GM23338 (cell line): ENCODE data around the gene ATP6V1E1. TPM values are rescaled to one million over a fixed set of nuclear protein-coding genes. Genes with fewer than 3 reads are reported as not detected.

ENCODE experiments used
- ATAC-seq: fragments of 200-7000 bp; cut with Tn5 transposase; 3 replicates; pipeline ENCODE4 v1.9.1; 2020
- DNase-seq: peaks from one replicate; pipeline ENCODE4 v3.0.0-alpha.2; 2015; ENCODE audit warnings: low spot score
- H2AFZ ChIP-seq: fragments of 200-600 bp; sonication (generic); 2 replicates; pipeline ENCODE4 v1.8.0; 2016; ENCODE audit warnings: antibody characterized with exemption, mild to moderate bottlenecking, moderate library complexity
- H3F3A ChIP-seq: fragments of 200-600 bp; sonication (generic); replicated peaks from 2 replicates; pipeline ENCODE4 v1.8.0; 2017; ENCODE audit warnings: antibody characterized with exemption, mixed run types, low read depth
- H3K27ac ChIP-seq: fragments of 200-600 bp; sonication (generic); 2 replicates; pipeline ENCODE4 v1.6.1; 2016; ENCODE audit warnings: low read depth
- H3K27me3 ChIP-seq: fragments of 200-600 bp; sonication (generic); 2 replicates; pipeline ENCODE4 v1.8.0; 2016; ENCODE audit warnings: mild to moderate bottlenecking, mixed run types, moderate library complexity; ENCODE audit not compliant: insufficient read depth
- H3K36me3 ChIP-seq: fragments of 200-600 bp; sonication (generic); 2 replicates; pipeline ENCODE4 v1.8.0; 2016; ENCODE audit warnings: mild to moderate bottlenecking; ENCODE audit not compliant: insufficient read depth
- H3K4me1 ChIP-seq: fragments of 200-600 bp; sonication (generic); 2 replicates; pipeline ENCODE4 v1.8.0; 2016; ENCODE audit warnings: mild to moderate bottlenecking, moderate library complexity; ENCODE audit not compliant: insufficient read depth
- H3K4me2 ChIP-seq: fragments of 200-600 bp; sonication (generic); 2 replicates; pipeline ENCODE4 v1.7.1; 2017; ENCODE audit warnings: mixed run types
- H3K4me3 ChIP-seq: fragments of 200-600 bp; sonication (generic); 2 replicates; pipeline ENCODE4 v1.6.1; 2016; ENCODE audit warnings: mixed run types
- H3K79me2 ChIP-seq: fragments of 200-600 bp; sonication (generic); replicated peaks from 2 replicates; pipeline ENCODE4 v1.8.0; 2017; ENCODE audit warnings: mild to moderate bottlenecking; ENCODE audit not compliant: insufficient read depth
- H3K9me2 ChIP-seq: fragments of 200-600 bp; sonication (generic); 2 replicates; pipeline ENCODE4 v1.8.0; 2017; ENCODE audit not compliant: insufficient read depth
- H4K20me1 ChIP-seq: fragments of 200-600 bp; sonication (generic); replicated peaks from 2 replicates; pipeline ENCODE4 v1.8.0; 2017; ENCODE audit warnings: mild to moderate bottlenecking; ENCODE audit not compliant: insufficient read depth
- H3K27ac Mint-ChIP-seq: 2 replicates; pipeline ENCODE4 v1.8.0; 2020; ENCODE audit warnings: inconsistent platforms, mild to moderate bottlenecking, moderate library complexity, mixed read lengths
- H3K27me3 Mint-ChIP-seq: 3 replicates; pipeline ENCODE4 v1.8.0; 2022; ENCODE audit warnings: low read depth, mild to moderate bottlenecking, moderate library complexity, mixed read lengths, inconsistent platforms; ENCODE audit not compliant: insufficient read depth, poor library complexity
- H3K36me3 Mint-ChIP-seq: 3 replicates; pipeline ENCODE4 v1.8.0; 2021; ENCODE audit warnings: low read depth, mild to moderate bottlenecking, inconsistent platforms, moderate library complexity, mixed read lengths
- H3K4me1 Mint-ChIP-seq: 3 replicates; pipeline ENCODE4 v1.8.0; 2020; ENCODE audit warnings: mild to moderate bottlenecking, inconsistent platforms, mixed read lengths
- H3K4me3 Mint-ChIP-seq: 3 replicates; pipeline ENCODE4 v1.8.0; 2021; ENCODE audit warnings: moderate library complexity, mild to moderate bottlenecking, inconsistent platforms, mixed read lengths
- H3K9me3 Mint-ChIP-seq: 3 replicates; pipeline ENCODE4 v1.8.0; 2020; ENCODE audit warnings: moderate library complexity, mild to moderate bottlenecking, inconsistent platforms, mixed read lengths
- CREB1 ChIP-seq: fragments of 250-450 bp; sonication (Bioruptor Pico); IDR thresholded peaks from 2 replicates; pipeline ENCODE4 v1.5.0; 2020; ENCODE audit warnings: low read depth, mild to moderate bottlenecking, moderate library complexity
- EZH2 ChIP-seq: fragments of 200-600 bp; sonication (generic); IDR thresholded peaks from one replicate; pipeline ENCODE4 v1.8.0; 2017; ENCODE audit warnings: antibody characterized with exemption, mild to moderate bottlenecking, low read depth; ENCODE audit not compliant: unreplicated experiment
- EZH2phosphoT487 ChIP-seq: fragments of 200-600 bp; sonication (generic); IDR thresholded peaks from one replicate; pipeline ENCODE4 v1.8.1; 2018; ENCODE audit warnings: antibody characterized with exemption; ENCODE audit not compliant: unreplicated experiment
- JUNB ChIP-seq: IDR thresholded peaks from one replicate; pipeline ENCODE4 v1.6.1; 2016; ENCODE audit warnings: antibody characterized with exemption; ENCODE audit not compliant: unreplicated experiment
- NANOG ChIP-seq: IDR thresholded peaks from 2 replicates; pipeline ENCODE4 v1.6.1; 2016; ENCODE audit warnings: antibody characterized with exemption, borderline replicate concordance
- POLR2AphosphoS5 ChIP-seq: IDR thresholded peaks from 2 replicates; pipeline ENCODE4 v1.6.1; 2016; ENCODE audit warnings: antibody characterized with exemption, low read depth
- STAT1 ChIP-seq: IDR thresholded peaks from one replicate; pipeline ENCODE4 v1.6.1; 2016; ENCODE audit warnings: antibody characterized with exemption; ENCODE audit not compliant: unreplicated experiment
- ZNF114 ChIP-seq: fragments of 250-450 bp; sonication (Bioruptor Pico); IDR thresholded peaks from 2 replicates; pipeline ENCODE4 v1.5.0; 2020; ENCODE audit warnings: mild to moderate bottlenecking, moderate library complexity
- ZNF331 ChIP-seq: fragments of 250-450 bp; sonication (Bioruptor Pico); IDR thresholded peaks from 2 replicates; pipeline ENCODE4 v1.5.0; 2020; ENCODE audit warnings: low read depth, mild to moderate bottlenecking, moderate library complexity
- polyA plus RNA-seq: library from polyadenylated mRNA; unstranded; fragments of >200 nt; fragmentation: Nextera tagmentation; extraction: Ambion mirVana; gene quantifications from 2 replicates; pipeline ENCODE4 v1.2.1, GENCODE V29; 2016
- total RNA-seq: library from RNA; depleted of rRNA; stranded (reverse); fragments of >200 nt; shearing (Covaris generic); gene quantifications from 2 replicates; pipeline ENCODE4 v1.2.3, GENCODE V29; 2014
- TF ChIP-seq, protein P1 (sequence below): IDR thresholded peaks from 2 replicates; pipeline ENCODE4 v1.6.1; 2016; ENCODE audit warnings: antibody characterized with exemption
- TF ChIP-seq, protein P2 (sequence below): IDR thresholded peaks from one replicate; pipeline ENCODE4 v1.6.1; 2018; ENCODE audit warnings: antibody characterized with exemption; ENCODE audit not compliant: unreplicated experiment
- TF ChIP-seq, protein P3 (sequence below): fragments of 250-450 bp; sonication (Bioruptor Pico); IDR thresholded peaks from 2 replicates; pipeline ENCODE4 v1.5.0; 2020; ENCODE audit warnings: mild to moderate bottlenecking, moderate library complexity
- TF ChIP-seq, protein P4 (sequence below), 2 experiments: fragments of 200-600 bp in 1 of 2; sonication (generic) in 1 of 2; conservative IDR thresholded peaks; 2 replicates each; pipeline versions ENCODE4 v1.5.1 to v1.6.1; 2016 to 2017; ENCODE audit warnings: antibody characterized with exemption in 2 of 2, low read depth in 2 of 2, mild to moderate bottlenecking in 2 of 2, moderate library complexity in 1 of 2

ATP6V1E1 gene
- total and polyA plus RNA-seq, 2 experiments from 2014 or later: 74.5 to 81.7 TPM

DNA sequence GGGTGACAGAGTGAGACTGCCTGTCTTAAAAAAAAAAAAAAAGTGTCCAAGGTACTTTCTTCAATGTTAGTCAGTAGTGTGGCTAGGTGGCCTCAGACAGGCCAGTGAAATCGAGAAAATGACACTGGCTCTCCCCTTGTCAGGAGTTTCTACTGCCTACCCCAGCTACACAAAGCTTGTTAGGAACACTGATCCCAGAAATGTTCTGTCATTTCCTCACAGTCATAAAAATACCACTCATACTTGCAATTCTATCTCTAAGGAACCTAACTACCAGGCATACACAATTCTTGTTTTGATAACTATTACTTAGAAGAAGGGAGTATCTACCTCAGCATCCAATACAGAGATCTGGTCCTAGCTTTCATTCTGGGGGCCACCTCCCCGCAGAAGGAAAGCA is 31.3 kb downstream of the ATP6V1E1 start:
- no peaks in the 10 kb centered on the region for H3K9me2 ChIP-seq
- peaks cover 10% of the 10 kb centered on the region; the same call in 1 of the 2 replicates for H3F3A ChIP-seq
- DNase-seq (no peak), ATAC-seq (no peak)
- peaks cover 6% of the 10 kb centered on the region; the same call in 1 of the 2 replicates for H4K20me1 ChIP-seq
- H3K4me3 ChIP-seq: no peak overlapping the region
- H2AFZ ChIP-seq: no peak overlapping the region
- peaks cover 54% of the 10 kb centered on the region for H3K36me3 ChIP-seq
- H3K4me3 Mint-ChIP-seq: no peak overlapping the region
- H3K4me2 ChIP-seq: no peak overlapping the region
- H3K27ac ChIP-seq: no peak overlapping the region
- H3K4me1 ChIP-seq: no peaks in the 10 kb centered on the region
- H3K4me1 Mint-ChIP-seq: no peaks in the 10 kb centered on the region
- H3K9me3 Mint-ChIP-seq: no peaks in the 10 kb centered on the region
- peaks cover 75% of the 10 kb centered on the region for H3K36me3 Mint-ChIP-seq
- no peaks in the 10 kb centered on the region for H3K27me3 Mint-ChIP-seq
- TF ChIP-seq CREB1 (CRISPR knock-in tag) (no peak), ZNF114 (CRISPR knock-in tag) (no peak), POLR2AphosphoS5 (no peak), STAT1 (no peak), EZH2phosphoT487 (no peak), EZH2 (no peak), JUNB (no peak), ZNF331 (CRISPR knock-in tag) (no peak), NANOG (no peak)
- TF ChIP-seq, protein P1, sequence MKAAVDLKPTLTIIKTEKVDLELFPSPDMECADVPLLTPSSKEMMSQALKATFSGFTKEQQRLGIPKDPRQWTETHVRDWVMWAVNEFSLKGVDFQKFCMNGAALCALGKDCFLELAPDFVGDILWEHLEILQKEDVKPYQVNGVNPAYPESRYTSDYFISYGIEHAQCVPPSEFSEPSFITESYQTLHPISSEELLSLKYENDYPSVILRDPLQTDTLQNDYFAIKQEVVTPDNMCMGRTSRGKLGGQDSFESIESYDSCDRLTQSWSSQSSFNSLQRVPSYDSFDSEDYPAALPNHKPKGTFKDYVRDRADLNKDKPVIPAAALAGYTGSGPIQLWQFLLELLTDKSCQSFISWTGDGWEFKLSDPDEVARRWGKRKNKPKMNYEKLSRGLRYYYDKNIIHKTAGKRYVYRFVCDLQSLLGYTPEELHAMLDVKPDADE: no peak
- TF ChIP-seq, protein P2, sequence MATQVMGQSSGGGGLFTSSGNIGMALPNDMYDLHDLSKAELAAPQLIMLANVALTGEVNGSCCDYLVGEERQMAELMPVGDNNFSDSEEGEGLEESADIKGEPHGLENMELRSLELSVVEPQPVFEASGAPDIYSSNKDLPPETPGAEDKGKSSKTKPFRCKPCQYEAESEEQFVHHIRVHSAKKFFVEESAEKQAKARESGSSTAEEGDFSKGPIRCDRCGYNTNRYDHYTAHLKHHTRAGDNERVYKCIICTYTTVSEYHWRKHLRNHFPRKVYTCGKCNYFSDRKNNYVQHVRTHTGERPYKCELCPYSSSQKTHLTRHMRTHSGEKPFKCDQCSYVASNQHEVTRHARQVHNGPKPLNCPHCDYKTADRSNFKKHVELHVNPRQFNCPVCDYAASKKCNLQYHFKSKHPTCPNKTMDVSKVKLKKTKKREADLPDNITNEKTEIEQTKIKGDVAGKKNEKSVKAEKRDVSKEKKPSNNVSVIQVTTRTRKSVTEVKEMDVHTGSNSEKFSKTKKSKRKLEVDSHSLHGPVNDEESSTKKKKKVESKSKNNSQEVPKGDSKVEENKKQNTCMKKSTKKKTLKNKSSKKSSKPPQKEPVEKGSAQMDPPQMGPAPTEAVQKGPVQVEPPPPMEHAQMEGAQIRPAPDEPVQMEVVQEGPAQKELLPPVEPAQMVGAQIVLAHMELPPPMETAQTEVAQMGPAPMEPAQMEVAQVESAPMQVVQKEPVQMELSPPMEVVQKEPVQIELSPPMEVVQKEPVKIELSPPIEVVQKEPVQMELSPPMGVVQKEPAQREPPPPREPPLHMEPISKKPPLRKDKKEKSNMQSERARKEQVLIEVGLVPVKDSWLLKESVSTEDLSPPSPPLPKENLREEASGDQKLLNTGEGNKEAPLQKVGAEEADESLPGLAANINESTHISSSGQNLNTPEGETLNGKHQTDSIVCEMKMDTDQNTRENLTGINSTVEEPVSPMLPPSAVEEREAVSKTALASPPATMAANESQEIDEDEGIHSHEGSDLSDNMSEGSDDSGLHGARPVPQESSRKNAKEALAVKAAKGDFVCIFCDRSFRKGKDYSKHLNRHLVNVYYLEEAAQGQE: no peak
- TF ChIP-seq, protein P3, sequence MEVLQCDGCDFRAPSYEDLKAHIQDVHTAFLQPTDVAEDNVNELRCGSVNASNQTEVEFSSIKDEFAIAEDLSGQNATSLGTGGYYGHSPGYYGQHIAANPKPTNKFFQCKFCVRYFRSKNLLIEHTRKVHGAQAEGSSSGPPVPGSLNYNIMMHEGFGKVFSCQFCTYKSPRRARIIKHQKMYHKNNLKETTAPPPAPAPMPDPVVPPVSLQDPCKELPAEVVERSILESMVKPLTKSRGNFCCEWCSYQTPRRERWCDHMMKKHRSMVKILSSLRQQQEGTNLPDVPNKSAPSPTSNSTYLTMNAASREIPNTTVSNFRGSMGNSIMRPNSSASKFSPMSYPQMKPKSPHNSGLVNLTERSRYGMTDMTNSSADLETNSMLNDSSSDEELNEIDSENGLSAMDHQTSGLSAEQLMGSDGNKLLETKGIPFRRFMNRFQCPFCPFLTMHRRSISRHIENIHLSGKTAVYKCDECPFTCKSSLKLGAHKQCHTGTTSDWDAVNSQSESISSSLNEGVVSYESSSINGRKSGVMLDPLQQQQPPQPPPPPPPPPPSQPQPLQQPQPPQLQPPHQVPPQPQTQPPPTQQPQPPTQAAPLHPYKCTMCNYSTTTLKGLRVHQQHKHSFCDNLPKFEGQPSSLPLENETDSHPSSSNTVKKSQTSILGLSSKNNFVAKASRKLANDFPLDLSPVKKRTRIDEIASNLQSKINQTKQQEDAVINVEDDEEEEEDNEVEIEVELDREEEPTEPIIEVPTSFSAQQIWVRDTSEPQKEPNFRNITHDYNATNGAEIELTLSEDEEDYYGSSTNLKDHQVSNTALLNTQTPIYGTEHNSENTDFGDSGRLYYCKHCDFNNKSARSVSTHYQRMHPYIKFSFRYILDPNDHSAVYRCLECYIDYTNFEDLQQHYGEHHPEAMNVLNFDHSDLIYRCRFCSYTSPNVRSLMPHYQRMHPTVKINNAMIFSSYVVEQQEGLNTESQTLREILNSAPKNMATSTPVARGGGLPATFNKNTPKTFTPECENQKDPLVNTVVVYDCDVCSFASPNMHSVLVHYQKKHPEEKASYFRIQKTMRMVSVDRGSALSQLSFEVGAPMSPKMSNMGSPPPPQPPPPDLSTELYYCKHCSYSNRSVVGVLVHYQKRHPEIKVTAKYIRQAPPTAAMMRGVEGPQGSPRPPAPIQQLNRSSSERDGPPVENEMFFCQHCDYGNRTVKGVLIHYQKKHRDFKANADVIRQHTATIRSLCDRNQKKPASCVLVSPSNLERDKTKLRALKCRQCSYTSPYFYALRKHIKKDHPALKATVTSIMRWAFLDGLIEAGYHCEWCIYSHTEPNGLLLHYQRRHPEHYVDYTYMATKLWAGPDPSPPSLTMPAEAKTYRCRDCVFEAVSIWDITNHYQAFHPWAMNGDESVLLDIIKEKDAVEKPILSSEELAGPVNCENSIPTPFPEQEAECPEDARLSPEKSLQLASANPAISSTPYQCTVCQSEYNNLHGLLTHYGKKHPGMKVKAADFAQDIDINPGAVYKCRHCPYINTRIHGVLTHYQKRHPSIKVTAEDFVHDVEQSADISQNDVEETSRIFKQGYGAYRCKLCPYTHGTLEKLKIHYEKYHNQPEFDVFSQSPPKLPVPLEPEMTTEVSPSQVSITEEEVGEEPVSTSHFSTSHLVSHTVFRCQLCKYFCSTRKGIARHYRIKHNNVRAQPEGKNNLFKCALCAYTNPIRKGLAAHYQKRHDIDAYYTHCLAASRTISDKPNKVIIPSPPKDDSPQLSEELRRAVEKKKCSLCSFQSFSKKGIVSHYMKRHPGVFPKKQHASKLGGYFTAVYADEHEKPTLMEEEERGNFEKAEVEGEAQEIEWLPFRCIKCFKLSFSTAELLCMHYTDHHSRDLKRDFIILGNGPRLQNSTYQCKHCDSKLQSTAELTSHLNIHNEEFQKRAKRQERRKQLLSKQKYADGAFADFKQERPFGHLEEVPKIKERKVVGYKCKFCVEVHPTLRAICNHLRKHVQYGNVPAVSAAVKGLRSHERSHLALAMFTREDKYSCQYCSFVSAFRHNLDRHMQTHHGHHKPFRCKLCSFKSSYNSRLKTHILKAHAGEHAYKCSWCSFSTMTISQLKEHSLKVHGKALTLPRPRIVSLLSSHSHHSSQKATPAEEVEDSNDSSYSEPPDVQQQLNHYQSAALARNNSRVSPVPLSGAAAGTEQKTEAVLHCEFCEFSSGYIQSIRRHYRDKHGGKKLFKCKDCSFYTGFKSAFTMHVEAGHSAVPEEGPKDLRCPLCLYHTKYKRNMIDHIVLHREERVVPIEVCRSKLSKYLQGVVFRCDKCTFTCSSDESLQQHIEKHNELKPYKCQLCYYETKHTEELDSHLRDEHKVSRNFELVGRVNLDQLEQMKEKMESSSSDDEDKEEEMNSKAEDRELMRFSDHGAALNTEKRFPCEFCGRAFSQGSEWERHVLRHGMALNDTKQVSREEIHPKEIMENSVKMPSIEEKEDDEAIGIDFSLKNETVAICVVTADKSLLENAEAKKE (CRISPR knock-in tag): no peak
- TF ChIP-seq, protein P4, sequence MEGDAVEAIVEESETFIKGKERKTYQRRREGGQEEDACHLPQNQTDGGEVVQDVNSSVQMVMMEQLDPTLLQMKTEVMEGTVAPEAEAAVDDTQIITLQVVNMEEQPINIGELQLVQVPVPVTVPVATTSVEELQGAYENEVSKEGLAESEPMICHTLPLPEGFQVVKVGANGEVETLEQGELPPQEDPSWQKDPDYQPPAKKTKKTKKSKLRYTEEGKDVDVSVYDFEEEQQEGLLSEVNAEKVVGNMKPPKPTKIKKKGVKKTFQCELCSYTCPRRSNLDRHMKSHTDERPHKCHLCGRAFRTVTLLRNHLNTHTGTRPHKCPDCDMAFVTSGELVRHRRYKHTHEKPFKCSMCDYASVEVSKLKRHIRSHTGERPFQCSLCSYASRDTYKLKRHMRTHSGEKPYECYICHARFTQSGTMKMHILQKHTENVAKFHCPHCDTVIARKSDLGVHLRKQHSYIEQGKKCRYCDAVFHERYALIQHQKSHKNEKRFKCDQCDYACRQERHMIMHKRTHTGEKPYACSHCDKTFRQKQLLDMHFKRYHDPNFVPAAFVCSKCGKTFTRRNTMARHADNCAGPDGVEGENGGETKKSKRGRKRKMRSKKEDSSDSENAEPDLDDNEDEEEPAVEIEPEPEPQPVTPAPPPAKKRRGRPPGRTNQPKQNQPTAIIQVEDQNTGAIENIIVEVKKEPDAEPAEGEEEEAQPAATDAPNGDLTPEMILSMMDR (conservative IDR thresholded peaks at IDR 0.05; ENCODE audit: low read depth in 2 of 2): no peak
- H3K79me2 ChIP-seq: no peaks in the 10 kb centered on the region
- H3K27me3 ChIP-seq: no peaks in the 10 kb centered on the region
- H3K27ac Mint-ChIP-seq: no peak overlapping the region
